SK-N-SH (cell line): Measurements from ENCODE around the gene FGF23. TPM values are rescaled to one million over a fixed set of nuclear protein-coding genes. Genes with fewer than 3 reads are reported as not detected.

Experiments used
- CTCF ChIA-PET: fragments of 300-600, 350-600 bp; formaldehyde crosslinking; extraction: SDS; loops from one replicate; lab custom pipeline; 2021; lab: Yijun Ruan, JAX
- POLR2A ChIA-PET: fragments of 350-600 bp; sonication (Branson Sonifier 250); formaldehyde crosslinking; extraction: SDS; loops from one replicate; lab custom pipeline; 2020; ENCODE audit warnings: antibody characterized with exemption, inconsistent platforms; lab: Yijun Ruan, JAX
- DNase-seq: peaks from one replicate; pipeline ENCODE4 v3.0.0; 2012
- H2AFZ ChIP-seq: fragments of 200-600 bp; sonication (generic); 2 replicates; pipeline ENCODE4 v1.8.1; 2016; ENCODE audit warnings: antibody characterized with exemption, mild to moderate bottlenecking, low read depth
- H3F3A ChIP-seq: fragments of 200-600 bp; sonication (generic); replicated peaks from 2 replicates; pipeline ENCODE3; 2016; ENCODE audit warnings: antibody characterized with exemption, mild to moderate bottlenecking; ENCODE audit not compliant: insufficient read depth
- H3K27ac ChIP-seq, 2 experiments: fragments of 200-500 bp in 1 of 2; fragments of 200-600 bp in 1 of 2; sonication (Bioruptor generic) in 1 of 2; sonication (generic), shearing (Covaris generic) in 1 of 2; 2 replicates each; pipeline versions ENCODE4 v1.5.1 to v1.6.1; 2014 to 2016; ENCODE audit warnings: low read depth in 2 of 2, inconsistent platforms in 1 of 2, low read length in 1 of 2, mild to moderate bottlenecking in 1 of 2, mixed read lengths in 1 of 2
- H3K27me3 ChIP-seq: fragments of 200-600 bp; sonication (generic), shearing (Covaris generic); 2 replicates; pipeline ENCODE4 v1.6.1; 2016; ENCODE audit warnings: mixed run types; ENCODE audit not compliant: insufficient read depth
- H3K36me3 ChIP-seq, 2 experiments: fragments of 200-500 bp in 1 of 2; fragments of 200-600 bp in 1 of 2; sonication (Bioruptor generic) in 1 of 2; sonication (generic) in 1 of 2; replicated peaks in 1 of 2; 2 replicates each; pipeline versions ENCODE3 to v1.5.1; 2014 to 2016; ENCODE audit warnings: low read length in 1 of 2, mild to moderate bottlenecking in 1 of 2; ENCODE audit not compliant: insufficient read depth in 2 of 2, control insufficient read depth in 1 of 2
- H3K4me1 ChIP-seq, 2 experiments: fragments of 200-500 bp in 1 of 2; fragments of 200-600 bp in 1 of 2; sonication (Bioruptor generic) in 1 of 2; sonication (generic), shearing (Covaris generic) in 1 of 2; 2 replicates each; pipeline versions ENCODE4 v1.5.1 to v1.6.1; 2014 to 2016; ENCODE audit warnings: low read depth in 1 of 2, low read length in 1 of 2, mixed run types in 1 of 2; ENCODE audit not compliant: insufficient read depth in 2 of 2, control insufficient read depth in 1 of 2
- H3K4me2 ChIP-seq: fragments of 200-600 bp; sonication (generic), shearing (Covaris generic); 2 replicates; pipeline ENCODE4 v1.6.1; 2017; ENCODE audit warnings: mixed run types
- H3K4me3 ChIP-seq, 2 experiments: fragments of 200-500 bp in 1 of 2; fragments of 200-600 bp in 1 of 2; sonication (Bioruptor generic) in 1 of 2; sonication (generic), shearing (Covaris generic) in 1 of 2; 2 replicates each; pipeline versions ENCODE4 v1.5.1 to v1.8.1; 2014 to 2016; ENCODE audit warnings: low read depth in 2 of 2, inconsistent platforms in 1 of 2, low read length in 1 of 2, mild to moderate bottlenecking in 1 of 2, mixed read lengths in 1 of 2, moderate library complexity in 1 of 2
- H3K79me2 ChIP-seq: fragments of 200-600 bp; sonication (generic); 2 replicates; pipeline ENCODE4 v1.8.1; 2017; ENCODE audit warnings: mild to moderate bottlenecking; ENCODE audit not compliant: insufficient read depth
- H3K9ac ChIP-seq: fragments of 200-600 bp; sonication (generic); 2 replicates; pipeline ENCODE4 v1.6.1; 2017; ENCODE audit warnings: mixed run types
- H3K9me2 ChIP-seq: fragments of 200-600 bp; sonication (generic); 2 replicates; pipeline ENCODE4 v1.6.1; 2017; ENCODE audit warnings: mixed run types
- H3K9me3 ChIP-seq: fragments of 200-600 bp; sonication (generic); 2 replicates; pipeline ENCODE4 v1.6.1; 2017; ENCODE audit warnings: mixed run types, mild to moderate bottlenecking, moderate library complexity
- H4K20me1 ChIP-seq: fragments of 200-600 bp; sonication (generic); 2 replicates; pipeline ENCODE4 v1.6.1; 2017; ENCODE audit warnings: mild to moderate bottlenecking, mixed run types; ENCODE audit not compliant: insufficient read depth
- CTCF ChIP-seq: fragments of 200-600 bp; sonication (generic); IDR thresholded peaks from 2 replicates; pipeline ENCODE4 v1.6.1; 2017; ENCODE audit warnings: antibody characterized with exemption, mild to moderate bottlenecking, moderate library complexity
- ELF1 ChIP-seq: IDR thresholded peaks from 2 replicates; pipeline ENCODE4 v1.4.0; 2012
- POLR2AphosphoS5 ChIP-seq: IDR thresholded peaks from 2 replicates; pipeline ENCODE4 v1.6.1; 2012; ENCODE audit warnings: low read depth, low read length
- TCF12 ChIP-seq: IDR thresholded peaks from 2 replicates; pipeline ENCODE4 v1.4.0; 2012
- USF1 ChIP-seq: IDR thresholded peaks from 2 replicates; pipeline ENCODE4 v1.4.0; 2012; ENCODE audit warnings: low read depth, borderline replicate concordance
- USF2 ChIP-seq: fragments of 150-350 bp; IDR thresholded peaks from 2 replicates; pipeline ENCODE4 v1.6.1; 2017; ENCODE audit warnings: antibody characterized with exemption, low read length, low read depth, borderline replicate concordance
- YY1 ChIP-seq: IDR thresholded peaks from 2 replicates; pipeline ENCODE4 v1.4.0; 2012; ENCODE audit warnings: low read depth, mild to moderate bottlenecking
- WGBS: methylation state at CpG from one replicate; pipeline ENCODE4 v1.1.6; 2017; ENCODE audit warnings: low lambda C conversion rate; 5-methylcytosine and 5-hydroxymethylcytosine counted together
- polyA plus RNA-seq, 3 experiments: library from polyadenylated mRNA; depleted of rRNA; stranded (reverse); fragments of >200 nt; gene quantifications; 2 replicates each; pipeline ENCODE4 v1.2.3, GENCODE V29; 2012

FGF23 gene
- polyA plus RNA-seq, 1 of the 3 experiments (the other 2 are of a cell fraction), result not detected

DNA sequence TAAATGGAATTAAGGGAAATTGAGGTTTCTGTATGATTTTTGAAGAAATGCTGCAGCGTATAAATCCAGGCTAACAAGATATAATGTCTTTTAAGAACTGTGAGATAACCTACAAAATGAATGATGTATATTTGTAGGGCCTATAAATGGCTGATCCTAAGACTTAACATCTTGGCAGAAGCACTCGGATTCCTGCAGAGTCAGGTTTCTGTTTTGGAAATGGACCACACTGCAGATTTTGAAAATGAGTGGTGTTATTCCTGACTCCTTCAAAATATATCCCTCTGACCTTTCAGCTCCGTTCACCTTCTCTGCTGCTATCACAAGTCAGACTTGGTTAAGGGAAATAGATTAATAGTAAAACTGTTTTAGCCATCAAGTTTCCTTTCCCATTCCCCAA, 53.5 kb downstream of the FGF23 start:
- Histone ChIP-seq H3K27ac (no peak overlapping the region), H3K79me2 (peaks cover 93% of the 10 kb centered on the region), H3K4me3 (no peak overlapping the region), H3F3A (no peaks in the 10 kb centered on the region), H3K4me1 (peaks cover 0 to 5% of the 10 kb centered on the region in 2 experiments; a peak in 2 of 4 replicates), H3K36me3 (peaks cover 13 to 25% of the 10 kb centered on the region in 2 experiments), H2AFZ (no peak overlapping the region), H4K20me1 (peaks cover 53% of the 10 kb centered on the region), H3K9me3 (no peaks in the 10 kb centered on the region), H3K9me2 (no peaks in the 10 kb centered on the region), H3K9ac (no peak overlapping the region), H3K27me3 (no peaks in the 10 kb centered on the region), H3K4me2 (no peak overlapping the region)
- ChIA-PET POLR2A (no interaction called here), CTCF (interaction anchor here (0.6 to 2.8 kb wide), 3 partner anchors 18 to 456 kb away, joined by 3 to 10 read pairs (median 3); no protein-coding TSS in a partner anchor)
- WGBS, result 97% methylated on average over 3 of the region's 3 CpGs
- TF ChIP-seq USF1 (no peak), ELF1 (no peak), CTCF (no peak), TCF12 (no peak), YY1 (no peak)
- no peak for DNase-seq

DNA sequence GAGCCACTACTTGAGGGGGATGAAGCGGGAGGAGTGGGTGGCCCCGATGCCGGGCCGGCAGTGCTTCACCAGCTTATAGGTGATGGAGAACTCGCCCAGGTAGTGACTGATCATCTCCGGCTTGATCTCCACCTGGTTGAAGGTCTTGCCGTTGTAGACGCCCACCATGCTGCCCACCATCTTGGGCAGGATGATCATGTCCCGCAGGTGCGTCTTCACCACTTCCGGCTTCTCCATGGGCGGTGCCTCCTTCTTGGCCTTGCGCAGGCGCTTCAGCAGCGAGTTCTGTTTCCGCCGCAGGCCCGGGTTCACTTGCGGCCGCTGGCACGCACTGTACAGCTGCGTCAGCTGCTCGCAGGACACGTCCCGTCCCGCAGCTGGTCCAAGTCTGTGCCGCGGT, 55.1 kb downstream of the FGF23 start:
- 98% methylated on average over 27 of the region's 28 CpGs for WGBS
- H3K27me3 ChIP-seq, result no peaks in the 10 kb centered on the region
- POLR2A ChIA-PET, result no interaction called here

More for the DNA sequence above, 55.1 kb downstream of the FGF23 start:
- H3K4me2 ChIP-seq, result no peak overlapping the region
- H3K27ac ChIP-seq, result no peak overlapping the region
- no peak for TF ChIP-seq YY1
- TF ChIP-seq POLR2AphosphoS5, result no peak
- no peak for TF ChIP-seq USF2
- H3K9me3 ChIP-seq, result no peaks in the 10 kb centered on the region
- H3K36me3 ChIP-seq, result peaks cover 7 to 11% of the 10 kb centered on the region in 2 experiments
- no peak overlapping the region for H2AFZ ChIP-seq
- no peak overlapping the region for H3K9ac ChIP-seq
- H3K4me1 ChIP-seq, result peaks cover 0 to 8% of the 10 kb centered on the region in 2 experiments; a peak in 2 of 4 replicates
- H3K79me2 ChIP-seq, result peaks cover 78% of the 10 kb centered on the region
- H3K9me2 ChIP-seq, result no peaks in the 10 kb centered on the region
- H3K4me3 ChIP-seq, result no peak overlapping the region
- CTCF ChIA-PET, result interaction anchor here (2.8 kb wide), 1 partner anchor 17 kb away, joined by 10 read pairs; no protein-coding TSS in a partner anchor
- peaks cover 38% of the 10 kb centered on the region for H4K20me1 ChIP-seq
- no peak for DNase-seq
- peaks cover 4% of the 10 kb centered on the region for H3F3A ChIP-seq
